Hematopoietic multipotent progenitor cell treated with erythropoietin and hydrocortisone succinate and interleukin-3 and kit ligand, for 4 days (in vitro differentiated cells): ENCODE results near the gene GABARAPL1.
"Not testable (repeated sequence)": the region's sequence is repeated elsewhere in the genome, so short reads cannot be mapped to it uniquely, and the experiment has no call there.

Experiments
- DNase-seq: peaks from one replicate; pipeline ENCODE4 v3.0.0-alpha.2; 2015

The GABARAPL1 gene

GRCh38 chr12:10204495-10204894, 8.2 kb upstream of the GABARAPL1 start:
- not testable (repeated sequence) for DNase-seq

GRCh38 chr12:10205220-10205807, 7.4 kb upstream of the GABARAPL1 start:
- DNase-seq: no peak

- DNase-seq: no peak
Measured at GRCh38 chr12:10207136-10207535, 5.5 kb upstream of the GABARAPL1 start.

- DNase-seq: no peak
Measured at GRCh38 chr12:10210225-10210624, 2.5 kb upstream of the GABARAPL1 start.

DNA sequence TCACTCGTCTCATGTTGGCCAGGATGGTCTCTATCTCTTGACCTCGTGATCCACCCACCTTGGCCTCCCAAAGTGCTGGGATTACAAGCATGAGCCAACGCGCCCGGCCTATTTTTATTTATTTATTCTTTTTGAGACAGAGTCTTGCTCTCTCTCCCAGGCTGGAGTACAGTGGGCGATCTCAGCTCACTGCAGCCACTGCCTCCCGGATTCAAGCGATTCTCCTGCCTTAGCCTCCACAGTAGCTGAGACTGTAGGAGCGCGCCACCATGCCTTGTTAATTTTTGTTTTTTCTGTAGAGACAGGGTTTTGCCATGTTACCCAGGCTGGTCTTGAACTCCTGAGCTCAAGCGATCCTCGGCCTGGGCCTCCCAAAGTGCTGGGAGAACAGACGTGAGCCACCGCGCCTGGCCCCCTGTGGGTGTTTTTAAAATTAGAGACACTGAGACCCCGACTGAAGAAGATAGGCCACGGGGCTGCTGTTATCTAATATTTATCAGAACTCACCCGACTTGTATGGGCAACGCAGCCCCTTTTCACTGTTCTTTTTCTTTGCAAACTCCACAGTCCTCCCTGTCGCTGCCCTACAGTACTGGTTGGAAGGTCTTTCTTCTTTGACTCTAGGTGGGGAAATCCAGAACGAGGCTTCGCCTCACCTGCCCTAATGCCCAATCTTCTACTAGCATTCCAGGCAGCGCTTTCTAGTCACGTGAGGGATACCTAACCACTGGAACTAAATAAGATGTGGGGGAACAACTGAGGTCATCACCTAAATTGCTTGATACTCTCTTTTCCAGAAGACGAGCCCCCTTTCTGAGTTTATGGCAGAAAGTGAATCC, 1.4 kb upstream of the GABARAPL1 start:
- DNase-seq: no peak

- peak; percentile 94 for DNase-seq
Measured at GRCh38 chr12:10211940-10212738, 538 bp upstream of the GABARAPL1 start.

DNA sequence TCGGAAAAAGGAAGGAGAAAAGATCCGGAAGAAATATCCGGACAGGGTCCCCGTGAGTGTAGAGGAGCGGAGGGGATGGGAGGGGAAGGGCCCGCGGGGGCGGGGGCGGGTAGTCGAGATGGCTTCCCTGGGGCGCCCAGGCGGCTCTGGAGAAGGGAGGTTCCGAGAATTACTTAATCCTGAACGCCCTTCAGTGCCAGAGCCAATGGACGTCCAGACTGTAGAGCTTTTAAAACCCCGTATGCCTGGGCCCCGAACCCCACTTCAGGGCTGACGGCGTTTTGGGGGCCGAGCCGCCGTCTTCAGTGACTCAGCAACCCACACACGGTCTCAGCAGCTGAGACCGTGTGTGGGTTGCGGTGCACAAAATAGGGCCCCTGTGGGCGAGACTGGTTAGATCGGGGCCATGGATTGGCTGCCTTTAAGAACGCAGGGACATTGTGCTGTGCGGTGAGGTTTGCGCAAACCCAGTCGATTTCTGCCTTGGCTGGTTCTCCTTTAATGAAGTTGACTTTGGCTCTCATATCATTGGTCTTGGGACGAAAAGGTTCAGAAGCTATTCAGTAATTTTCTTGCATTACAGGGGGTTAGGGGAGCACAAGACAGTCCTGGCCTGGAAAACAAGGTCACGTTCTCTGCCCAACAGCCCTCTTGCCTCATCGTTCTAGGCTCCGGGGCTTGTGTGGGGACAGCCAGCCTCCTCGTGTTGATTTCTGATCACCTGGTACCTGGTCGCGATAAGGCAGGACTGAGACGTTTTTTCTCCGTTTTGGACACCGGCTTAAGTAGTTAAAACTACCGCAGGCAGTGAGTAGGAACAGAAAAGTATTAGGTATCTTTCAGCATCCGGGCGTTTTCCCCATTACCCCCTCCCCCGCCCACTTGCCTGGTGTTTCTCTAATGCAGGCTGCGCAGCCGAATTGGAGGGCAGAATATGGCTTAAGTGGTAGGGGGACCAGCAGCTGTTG, 775 bp downstream of the GABARAPL1 start:
- DNase-seq: peak; percentile 92

GRCh38 chr12:10214136-10214894, 1.6 kb downstream of the GABARAPL1 start:
- peak; percentile 67 for DNase-seq

GRCh38 chr12:10214895-10215267, 2.2 kb downstream of the GABARAPL1 start:
- no peak for DNase-seq

DNA sequence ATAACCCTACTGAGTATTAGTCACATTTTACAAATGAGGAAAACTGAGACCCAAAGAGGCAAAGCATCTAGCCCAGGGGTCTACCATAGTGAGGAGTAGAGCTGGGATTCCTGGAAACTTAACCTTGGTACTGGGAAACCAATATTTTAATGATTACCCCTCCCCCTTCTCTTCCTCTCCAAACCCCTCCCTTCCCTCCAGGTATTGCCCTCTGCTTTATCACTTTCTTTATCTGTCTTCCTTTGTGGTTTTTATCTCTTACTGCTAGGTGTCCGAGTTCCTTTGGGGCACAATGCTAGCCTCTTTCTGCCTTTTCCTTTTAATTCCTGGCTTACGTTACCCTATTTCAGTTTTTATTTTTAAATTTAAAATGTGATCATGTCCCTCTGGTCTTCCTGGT, 2.8 kb downstream of the GABARAPL1 start:
- no peak for DNase-seq

- DNase-seq: not testable (repeated sequence)
Measured at GRCh38 chr12:10215946-10216345, 3.3 kb downstream of the GABARAPL1 start.

GRCh38 chr12:10218021-10218420, 5.3 kb downstream of the GABARAPL1 start:
- DNase-seq: no peak

- DNase-seq: no peak
Measured at GRCh38 chr12:10220398-10221077, 7.9 kb downstream of the GABARAPL1 start.

- DNase-seq: no peak
Measured at GRCh38 chr12:10221846-10222245, 9.2 kb downstream of the GABARAPL1 start.

DNA sequence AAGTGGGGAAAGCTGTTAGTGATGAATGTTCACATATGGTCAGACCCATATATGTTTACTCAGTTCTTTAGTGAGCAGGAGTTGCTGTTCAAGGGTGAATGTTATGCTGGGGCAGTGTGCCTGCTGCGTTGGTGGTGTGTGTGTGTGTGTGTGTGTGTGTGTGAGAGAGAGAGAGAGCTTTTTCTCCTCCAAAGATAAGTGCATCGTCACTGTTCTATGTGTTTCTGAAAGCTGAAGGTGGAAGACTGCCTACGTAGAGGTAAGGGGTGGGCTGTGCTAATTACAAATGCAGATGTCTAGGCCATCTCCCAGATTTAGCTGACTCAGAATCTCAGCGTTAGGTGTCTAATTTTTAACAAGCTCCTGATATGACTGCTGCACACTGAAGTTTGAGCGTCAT, 10.5 kb downstream of the GABARAPL1 start:
- DNase-seq: no peak

DNA sequence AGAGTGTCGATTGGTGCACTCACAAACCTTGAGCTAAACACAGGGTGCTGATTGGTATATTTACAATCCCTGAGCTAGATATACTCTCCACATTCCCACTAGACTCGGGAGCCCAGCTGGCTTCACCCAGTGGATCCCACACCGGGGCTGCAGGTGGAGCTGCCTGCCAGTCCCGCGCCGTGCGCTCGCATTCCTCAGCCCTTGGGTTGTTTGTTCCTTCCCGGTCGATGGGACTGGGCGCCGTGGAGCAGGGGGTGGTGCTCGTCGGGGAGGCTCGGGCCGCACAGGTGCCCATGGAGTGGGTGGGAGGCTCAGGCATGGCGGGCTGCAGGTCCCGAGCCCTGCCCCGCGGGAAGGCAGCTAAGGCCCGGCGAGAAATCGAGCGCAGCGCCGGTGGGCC, 12.7 kb downstream of the GABARAPL1 start:
- DNase-seq: not testable (repeated sequence)

DNA sequence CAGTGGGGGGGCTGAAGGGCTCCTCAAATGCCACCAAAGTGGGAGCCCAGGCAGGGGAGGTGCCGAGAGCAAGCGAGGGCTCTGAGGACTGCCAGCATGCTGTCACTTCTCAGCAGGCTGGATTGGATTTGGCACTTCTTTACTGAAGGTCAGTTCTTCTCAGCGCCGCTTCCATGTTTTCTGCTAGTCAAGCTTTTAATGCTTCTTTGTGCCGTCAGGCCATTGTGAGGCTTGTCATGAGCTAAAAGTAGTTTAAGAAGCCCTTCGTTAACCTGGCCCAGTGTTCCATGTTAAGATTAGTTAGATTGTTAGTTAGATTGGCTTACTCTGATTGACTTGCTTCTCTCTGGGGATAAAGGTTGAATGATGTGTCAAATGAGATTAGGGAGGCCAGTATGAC, 13.4 kb downstream of the GABARAPL1 start:
- DNase-seq: no peak

DNA sequence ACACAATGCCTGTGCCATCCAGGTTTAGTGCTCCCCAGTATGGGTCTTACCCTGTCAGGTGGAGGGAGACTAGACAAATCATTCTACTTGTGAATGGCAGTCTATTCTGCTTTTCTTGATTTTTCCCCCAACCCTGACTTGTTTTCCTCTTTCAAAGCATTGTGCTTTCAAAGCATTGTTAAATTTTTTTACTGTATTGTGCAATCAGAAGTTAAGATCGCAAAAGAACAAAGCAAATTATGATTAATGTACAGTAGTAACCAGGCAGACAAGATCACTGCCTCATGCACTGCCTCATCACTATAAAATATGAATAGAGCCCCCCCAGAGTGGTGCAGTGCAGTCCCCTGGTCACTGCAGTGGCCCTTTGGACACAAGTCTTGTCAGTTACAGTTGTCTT, 14.1 kb downstream of the GABARAPL1 start:
- no peak for DNase-seq

- no peak for DNase-seq
Measured at GRCh38 chr12:10227648-10228047, 15.0 kb downstream of the GABARAPL1 start.

DNA sequence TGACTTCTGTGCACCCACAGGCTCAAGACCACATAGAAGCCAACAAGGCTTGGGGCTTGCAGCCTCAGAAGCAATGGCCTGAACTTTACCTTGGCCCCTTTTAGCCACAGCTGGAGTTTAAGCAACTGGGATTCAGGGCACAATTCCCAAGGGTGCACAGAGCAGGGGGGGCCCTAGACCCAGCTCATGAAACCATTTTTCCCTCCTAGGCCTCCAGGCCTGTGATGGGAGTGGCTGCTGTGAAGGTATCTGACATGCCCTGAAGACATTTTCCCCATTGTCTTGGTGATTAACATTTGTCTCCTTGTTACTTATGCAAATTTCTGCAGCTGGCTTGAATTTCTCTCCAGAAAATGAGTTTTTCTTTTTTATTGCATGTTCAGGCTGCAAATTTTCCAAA, 21.9 kb downstream of the GABARAPL1 start:
- no peak for DNase-seq
